WTC11 (cell line): ENCODE measurements around the gene ZNF358. TPM values are rescaled to one million over a fixed set of nuclear protein-coding genes. Genes with fewer than 3 reads are reported as not detected.

Experiments
- ATAC-seq: fragments of 200-7000 bp; cut with Tn5 transposase; 2 replicates; pipeline ENCODE4 v1.10.0; 2021; ENCODE audit warnings: mild to moderate bottlenecking, moderate library complexity
- CTCF ChIA-PET: fragments of 300-600 bp; sonication (Branson Sonifier 250); formaldehyde crosslinking; loops from one replicate; lab custom pipeline; 2021; ENCODE audit warnings: antibody characterized with exemption; lab: Charles Lee
- POLR2A ChIA-PET: fragments of 350-600 bp; sonication (Branson Sonifier 250); formaldehyde crosslinking; loops from one replicate; lab custom pipeline; 2021; ENCODE audit warnings: antibody characterized with exemption; lab: Charles Lee
- DNase-seq: peaks from one replicate; pipeline ENCODE4 v3.0.0; 2021; ENCODE audit warnings: low spot score
- H3K27ac Mint-ChIP-seq: 2 replicates; pipeline ENCODE4 v1.8.0; 2021; ENCODE audit warnings: mixed read lengths
- H3K27me3 Mint-ChIP-seq: 2 replicates; pipeline ENCODE4 v1.8.0; 2021; ENCODE audit warnings: low read depth, mild to moderate bottlenecking, moderate library complexity, mixed read lengths
- H3K36me3 Mint-ChIP-seq: 2 replicates; pipeline ENCODE4 v1.8.0; 2021; ENCODE audit warnings: mixed read lengths
- H3K4me1 Mint-ChIP-seq: 2 replicates; pipeline ENCODE4 v1.8.0; 2022; ENCODE audit warnings: mixed read lengths
- H3K4me3 Mint-ChIP-seq: 2 replicates; pipeline ENCODE4 v1.8.0; 2021; ENCODE audit warnings: mild to moderate bottlenecking, moderate library complexity, mixed read lengths
- H3K9me3 Mint-ChIP-seq: 2 replicates; pipeline ENCODE4 v1.8.0; 2021; ENCODE audit warnings: mixed read lengths
- EMX1 ChIP-seq: fragments of 250-450 bp; sonication (Bioruptor Pico); IDR thresholded peaks from 2 replicates; pipeline ENCODE4 v1.8.0; 2021; ENCODE audit warnings: mild to moderate bottlenecking
- GTF2I ChIP-seq: fragments of 250-450 bp; sonication (Bioruptor Pico); conservative IDR thresholded peaks from 2 replicates; pipeline ENCODE4 v1.4.0; 2021; ENCODE audit warnings: mild to moderate bottlenecking
- NFATC4 ChIP-seq: fragments of 250-450 bp; sonication (Bioruptor Pico); IDR thresholded peaks from 2 replicates; pipeline ENCODE4 v1.9.0; 2021; ENCODE audit warnings: mild to moderate bottlenecking
- NR2C2 ChIP-seq: sonication (generic); formaldehyde crosslinking; IDR thresholded peaks from 2 replicates; pipeline ENCODE4 v1.8.0; 2022; ENCODE audit warnings: mild to moderate bottlenecking, missing genetic modification reagents
- TEAD1 ChIP-seq: sonication (generic); formaldehyde crosslinking; IDR thresholded peaks from 2 replicates; pipeline ENCODE4 v1.8.0; 2022; ENCODE audit warnings: mild to moderate bottlenecking, missing genetic modification reagents
- TP53 ChIP-seq: sonication (generic); formaldehyde crosslinking; IDR thresholded peaks from 2 replicates; pipeline ENCODE4 v1.8.1; 2023; ENCODE audit warnings: mild to moderate bottlenecking, missing genetic modification reagents
- ZNF219 ChIP-seq: sonication (generic); formaldehyde crosslinking; IDR thresholded peaks from 2 replicates; pipeline ENCODE4 v1.8.0; 2023; ENCODE audit warnings: missing genetic modification reagents, mild to moderate bottlenecking, borderline replicate concordance
- ZNF423 ChIP-seq: fragments of 250-450 bp; sonication (Bioruptor Pico); IDR thresholded peaks from 2 replicates; pipeline ENCODE4 v2.1.2; 2022; ENCODE audit warnings: mild to moderate bottlenecking, moderate library complexity
- total RNA-seq: library from RNA; stranded (reverse); gene quantifications from 3 replicates; pipeline ENCODE4 v1.2.3, GENCODE V29; 2021
- TF ChIP-seq, protein P1 (sequence below): sonication (generic); formaldehyde crosslinking; IDR thresholded peaks from 2 replicates; pipeline ENCODE4 v1.8.0; 2022; ENCODE audit warnings: mild to moderate bottlenecking, missing genetic modification reagents
- TF ChIP-seq, protein P2 (sequence below): sonication (generic); formaldehyde crosslinking; IDR thresholded peaks from 2 replicates; pipeline ENCODE4 v1.8.1; 2023; ENCODE audit warnings: mild to moderate bottlenecking, missing genetic modification reagents, borderline replicate concordance
- TF ChIP-seq, protein P3 (sequence below): sonication (generic); formaldehyde crosslinking; IDR thresholded peaks from 2 replicates; pipeline ENCODE4 v1.8.1; 2023; ENCODE audit warnings: mild to moderate bottlenecking, missing genetic modification reagents
- TF ChIP-seq, protein P4 (sequence below): fragments of 250-450 bp; sonication (Bioruptor Pico); conservative IDR thresholded peaks from 2 replicates; pipeline ENCODE4 v1.9.0; 2021; ENCODE audit warnings: mild to moderate bottlenecking
- TF ChIP-seq, protein P5 (sequence below): fragments of 250-450 bp; sonication (Bioruptor Pico); IDR thresholded peaks from 2 replicates; pipeline ENCODE4 v2.1.2; 2022; ENCODE audit warnings: mild to moderate bottlenecking, moderate library complexity
- TF ChIP-seq, protein P6 (sequence below): sonication (generic); formaldehyde crosslinking; IDR thresholded peaks from 2 replicates; pipeline ENCODE4 v1.8.0; 2022; ENCODE audit warnings: mild to moderate bottlenecking, missing genetic modification reagents

Gene ZNF358
- total RNA-seq, 1 experiment from 2014 or later: 37.5 TPM

DNA sequence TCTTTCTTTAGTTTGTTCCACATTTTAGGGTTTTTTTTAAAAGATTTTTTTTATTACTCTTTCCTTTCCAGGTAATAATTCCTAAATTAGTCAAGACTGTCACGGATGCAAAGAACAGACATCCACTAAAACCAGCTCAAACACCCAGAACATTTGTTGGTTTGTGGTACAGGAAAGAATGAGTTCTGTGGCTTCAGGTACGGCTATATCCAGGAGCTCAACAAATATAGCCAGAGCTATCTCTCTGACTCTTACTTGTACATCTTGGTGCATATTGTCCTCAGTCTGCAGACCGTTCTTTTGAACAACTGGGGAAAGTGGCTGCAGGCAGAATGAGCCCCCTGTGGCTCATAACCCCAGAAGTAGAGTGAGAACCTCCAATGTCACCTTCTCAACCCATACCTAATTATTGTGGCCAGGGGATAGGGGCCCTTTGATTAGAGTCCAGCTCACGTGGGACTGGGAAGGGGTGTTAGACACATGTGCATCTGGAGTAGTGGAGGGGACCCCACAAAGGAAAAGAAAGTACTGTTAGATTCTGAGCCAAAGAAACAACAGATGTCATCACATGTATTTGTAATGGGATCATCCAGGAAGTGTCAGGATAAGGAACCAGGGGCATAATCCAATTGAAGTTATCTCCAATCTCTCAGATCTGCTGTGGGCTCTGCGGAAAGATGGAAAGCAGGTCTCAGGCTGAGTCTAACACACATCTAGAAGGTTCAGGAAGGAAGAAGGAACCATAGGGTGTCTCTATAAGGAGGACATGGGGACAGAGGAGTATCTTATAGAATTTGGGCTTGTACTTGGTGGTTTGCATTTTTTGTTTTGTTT is 1.9 kb upstream of the ZNF358 start (continued):
- TF ChIP-seq ZNF423 (CRISPR knock-in tag): no peak
- no peak for TF ChIP-seq NFATC4 (CRISPR knock-in tag)
- TF ChIP-seq, protein P1, sequence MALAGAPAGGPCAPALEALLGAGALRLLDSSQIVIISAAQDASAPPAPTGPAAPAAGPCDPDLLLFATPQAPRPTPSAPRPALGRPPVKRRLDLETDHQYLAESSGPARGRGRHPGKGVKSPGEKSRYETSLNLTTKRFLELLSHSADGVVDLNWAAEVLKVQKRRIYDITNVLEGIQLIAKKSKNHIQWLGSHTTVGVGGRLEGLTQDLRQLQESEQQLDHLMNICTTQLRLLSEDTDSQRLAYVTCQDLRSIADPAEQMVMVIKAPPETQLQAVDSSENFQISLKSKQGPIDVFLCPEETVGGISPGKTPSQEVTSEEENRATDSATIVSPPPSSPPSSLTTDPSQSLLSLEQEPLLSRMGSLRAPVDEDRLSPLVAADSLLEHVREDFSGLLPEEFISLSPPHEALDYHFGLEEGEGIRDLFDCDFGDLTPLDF (CRISPR knock-in tag): no peak
- TF ChIP-seq ZNF219 (CRISPR knock-in tag): no peak
- TF ChIP-seq, protein P2, sequence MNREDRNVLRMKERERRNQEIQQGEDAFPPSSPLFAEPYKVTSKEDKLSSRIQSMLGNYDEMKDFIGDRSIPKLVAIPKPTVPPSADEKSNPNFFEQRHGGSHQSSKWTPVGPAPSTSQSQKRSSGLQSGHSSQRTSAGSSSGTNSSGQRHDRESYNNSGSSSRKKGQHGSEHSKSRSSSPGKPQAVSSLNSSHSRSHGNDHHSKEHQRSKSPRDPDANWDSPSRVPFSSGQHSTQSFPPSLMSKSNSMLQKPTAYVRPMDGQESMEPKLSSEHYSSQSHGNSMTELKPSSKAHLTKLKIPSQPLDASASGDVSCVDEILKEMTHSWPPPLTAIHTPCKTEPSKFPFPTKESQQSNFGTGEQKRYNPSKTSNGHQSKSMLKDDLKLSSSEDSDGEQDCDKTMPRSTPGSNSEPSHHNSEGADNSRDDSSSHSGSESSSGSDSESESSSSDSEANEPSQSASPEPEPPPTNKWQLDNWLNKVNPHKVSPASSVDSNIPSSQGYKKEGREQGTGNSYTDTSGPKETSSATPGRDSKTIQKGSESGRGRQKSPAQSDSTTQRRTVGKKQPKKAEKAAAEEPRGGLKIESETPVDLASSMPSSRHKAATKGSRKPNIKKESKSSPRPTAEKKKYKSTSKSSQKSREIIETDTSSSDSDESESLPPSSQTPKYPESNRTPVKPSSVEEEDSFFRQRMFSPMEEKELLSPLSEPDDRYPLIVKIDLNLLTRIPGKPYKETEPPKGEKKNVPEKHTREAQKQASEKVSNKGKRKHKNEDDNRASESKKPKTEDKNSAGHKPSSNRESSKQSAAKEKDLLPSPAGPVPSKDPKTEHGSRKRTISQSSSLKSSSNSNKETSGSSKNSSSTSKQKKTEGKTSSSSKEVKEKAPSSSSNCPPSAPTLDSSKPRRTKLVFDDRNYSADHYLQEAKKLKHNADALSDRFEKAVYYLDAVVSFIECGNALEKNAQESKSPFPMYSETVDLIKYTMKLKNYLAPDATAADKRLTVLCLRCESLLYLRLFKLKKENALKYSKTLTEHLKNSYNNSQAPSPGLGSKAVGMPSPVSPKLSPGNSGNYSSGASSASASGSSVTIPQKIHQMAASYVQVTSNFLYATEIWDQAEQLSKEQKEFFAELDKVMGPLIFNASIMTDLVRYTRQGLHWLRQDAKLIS (CRISPR knock-in tag): no peak
- TF ChIP-seq, protein P3, sequence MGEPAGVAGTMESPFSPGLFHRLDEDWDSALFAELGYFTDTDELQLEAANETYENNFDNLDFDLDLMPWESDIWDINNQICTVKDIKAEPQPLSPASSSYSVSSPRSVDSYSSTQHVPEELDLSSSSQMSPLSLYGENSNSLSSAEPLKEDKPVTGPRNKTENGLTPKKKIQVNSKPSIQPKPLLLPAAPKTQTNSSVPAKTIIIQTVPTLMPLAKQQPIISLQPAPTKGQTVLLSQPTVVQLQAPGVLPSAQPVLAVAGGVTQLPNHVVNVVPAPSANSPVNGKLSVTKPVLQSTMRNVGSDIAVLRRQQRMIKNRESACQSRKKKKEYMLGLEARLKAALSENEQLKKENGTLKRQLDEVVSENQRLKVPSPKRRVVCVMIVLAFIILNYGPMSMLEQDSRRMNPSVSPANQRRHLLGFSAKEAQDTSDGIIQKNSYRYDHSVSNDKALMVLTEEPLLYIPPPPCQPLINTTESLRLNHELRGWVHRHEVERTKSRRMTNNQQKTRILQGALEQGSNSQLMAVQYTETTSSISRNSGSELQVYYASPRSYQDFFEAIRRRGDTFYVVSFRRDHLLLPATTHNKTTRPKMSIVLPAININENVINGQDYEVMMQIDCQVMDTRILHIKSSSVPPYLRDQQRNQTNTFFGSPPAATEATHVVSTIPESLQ (CRISPR knock-in tag): no peak
- no peak for TF ChIP-seq GTF2I (CRISPR knock-in tag)
- TF ChIP-seq EMX1 (CRISPR knock-in tag): no peak
- TF ChIP-seq, protein P4, sequence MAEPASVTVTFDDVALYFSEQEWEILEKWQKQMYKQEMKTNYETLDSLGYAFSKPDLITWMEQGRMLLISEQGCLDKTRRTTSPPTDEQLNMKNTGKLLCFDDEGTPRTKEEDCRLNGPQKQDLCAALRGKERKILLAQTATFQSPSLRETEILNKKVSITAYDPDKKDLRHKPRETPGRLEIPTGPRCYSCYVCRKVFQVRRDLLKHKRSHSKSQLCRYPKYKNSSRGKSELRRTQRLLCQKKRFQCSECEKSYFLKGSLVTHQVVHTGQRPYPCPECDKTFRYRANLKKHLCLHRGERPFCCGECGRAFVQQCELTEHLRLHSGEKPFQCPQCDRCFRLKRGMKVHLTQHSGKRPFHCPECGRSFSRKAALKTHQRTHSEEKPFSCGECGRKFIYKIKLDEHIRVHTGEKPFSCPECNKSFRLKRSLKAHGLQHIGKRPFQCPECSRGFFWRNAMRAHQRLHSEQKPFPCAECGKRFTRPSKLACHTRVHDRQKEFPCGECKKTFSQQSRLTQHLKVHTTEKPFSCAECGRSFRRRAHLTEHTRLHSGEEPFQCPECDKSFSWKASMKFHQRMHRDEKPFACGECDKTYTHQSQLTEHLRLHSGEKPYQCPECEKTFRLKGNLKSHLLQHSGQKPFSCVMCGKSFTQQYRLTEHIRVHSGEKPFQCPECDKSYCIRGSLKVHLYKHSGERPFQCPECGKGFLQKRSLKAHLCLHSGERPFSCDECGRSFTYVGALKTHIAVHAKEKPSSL: no peak
- no peak for TF ChIP-seq NR2C2 (CRISPR knock-in tag)
- TF ChIP-seq, protein P5, sequence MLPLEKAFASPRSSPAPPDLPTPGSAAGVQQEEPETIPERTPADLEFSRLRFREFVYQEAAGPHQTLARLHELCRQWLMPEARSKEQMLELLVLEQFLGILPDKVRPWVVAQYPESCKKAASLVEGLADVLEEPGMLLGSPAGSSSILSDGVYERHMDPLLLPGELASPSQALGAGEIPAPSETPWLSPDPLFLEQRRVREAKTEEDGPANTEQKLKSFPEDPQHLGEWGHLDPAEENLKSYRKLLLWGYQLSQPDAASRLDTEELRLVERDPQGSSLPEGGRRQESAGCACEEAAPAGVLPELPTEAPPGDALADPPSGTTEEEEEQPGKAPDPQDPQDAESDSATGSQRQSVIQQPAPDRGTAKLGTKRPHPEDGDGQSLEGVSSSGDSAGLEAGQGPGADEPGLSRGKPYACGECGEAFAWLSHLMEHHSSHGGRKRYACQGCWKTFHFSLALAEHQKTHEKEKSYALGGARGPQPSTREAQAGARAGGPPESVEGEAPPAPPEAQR (CRISPR knock-in tag): no peak
- TF ChIP-seq, protein P6, sequence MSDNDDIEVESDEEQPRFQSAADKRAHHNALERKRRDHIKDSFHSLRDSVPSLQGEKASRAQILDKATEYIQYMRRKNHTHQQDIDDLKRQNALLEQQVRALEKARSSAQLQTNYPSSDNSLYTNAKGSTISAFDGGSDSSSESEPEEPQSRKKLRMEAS (CRISPR knock-in tag): no peak
- no peak for TF ChIP-seq TP53 (CRISPR knock-in tag)

DNA sequence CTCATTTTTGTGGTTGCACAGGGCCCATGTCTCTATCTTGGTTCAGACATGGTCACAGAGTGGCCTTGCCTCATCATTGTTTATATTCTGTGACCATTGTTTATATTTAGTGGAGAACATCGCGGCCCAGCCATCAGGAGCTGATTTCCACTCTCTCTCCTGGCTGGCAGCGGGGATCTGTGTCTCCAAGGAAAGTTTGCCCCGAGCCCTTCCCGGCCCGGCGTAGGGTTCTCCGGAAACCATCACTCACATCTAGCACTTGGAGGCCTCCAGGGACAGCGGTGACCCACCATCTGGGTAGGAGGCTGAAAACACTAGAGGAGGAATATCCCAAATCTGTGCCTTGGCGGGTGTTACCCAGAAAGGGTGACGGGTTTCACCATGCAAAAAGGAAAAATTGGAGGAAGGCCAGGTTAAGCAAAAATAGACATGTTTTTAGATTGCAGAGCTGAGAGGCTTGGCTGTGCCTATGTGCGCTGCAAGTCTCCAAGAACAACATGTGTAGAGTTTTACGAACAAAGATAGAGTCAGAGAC is 726 bp upstream of the ZNF358 start:
- CTCF ChIA-PET: interaction anchor here (1.5 to 3.3 kb wide), 3 partner anchors 9 to 53 kb away, joined by 8 to 16 read pairs (median 8); a partner anchor contains a TSS
- DNase-seq (no peak), ATAC-seq (no peak)
- TF ChIP-seq NR2C2 (CRISPR knock-in tag) (no peak), TEAD1 (0 out of 2 replicates have a peak, but pooled peaks have one; percentile 16)
- Mint-ChIP-seq H3K36me3 (no peaks in the 10 kb centered on the region), H3K9me3 (no peaks in the 10 kb centered on the region), H3K27ac (peak overlapping the region; percentile 85), H3K4me1 (peaks cover 17% of the 10 kb centered on the region), H3K27me3 (peaks cover 20% of the 10 kb centered on the region), H3K4me3 (peak overlapping the region; percentile 71)
- POLR2A ChIA-PET: interaction anchor here (0.8 to 2.0 kb wide), 3 partner anchors 9 to 37 kb away, joined by 3 to 9 read pairs (median 3); partner anchors contain the start of gene PNPLA6
